Spleen (tissue), 11 donors: ENCODE results near the gene SYPL2. TPM values are rescaled to one million over a fixed set of nuclear protein-coding genes. Genes with fewer than 3 reads are reported as not detected.
A peak's percentile ranks its signal among the peaks of the same experiment; 100 is the strongest.

ENCODE experiments used
- DNase-seq: peaks from one replicate; pipeline ENCODE4 v3.0.0-alpha.2; 2020
- H3K27ac ChIP-seq, 8 donors: fragments of 200-600 bp; sonication (generic) in 7 of 8; 1 replicate in 4 of 8; 2 replicates in 4 of 8; pipeline versions ENCODE4 v1.5.0 to v1.8.0; 2016 to 2021; ENCODE audit warnings: inconsistent platforms in 4 of 8, mild to moderate bottlenecking in 4 of 8, moderate library complexity in 1 of 8
- H3K27me3 ChIP-seq, 7 donors: fragments of 200-600 bp; sonication (generic) in 6 of 7; replicated peaks in 1 of 7; 1 replicate in 4 of 7; 2 replicates in 3 of 7; pipeline versions ENCODE4 v1.5.0 to v1.8.0; 2016 to 2021; ENCODE audit warnings: inconsistent platforms in 3 of 7, mild to moderate bottlenecking in 1 of 7
- H3K36me3 ChIP-seq, 6 donors: fragments of 200-600 bp; sonication (generic) in 5 of 6; 1 replicate in 4 of 6; 2 replicates in 2 of 6; pipeline versions ENCODE4 v1.5.0 to v1.8.0; 2016 to 2021; ENCODE audit warnings: inconsistent platforms in 2 of 6
- H3K4me1 ChIP-seq, 6 donors: fragments of 200-600 bp; sonication (generic) in 5 of 6; 1 replicate in 3 of 6; 2 replicates in 3 of 6; pipeline versions ENCODE4 v1.5.0 to v1.8.0; 2016 to 2021; ENCODE audit warnings: inconsistent platforms in 3 of 6
- H3K4me3 ChIP-seq, 8 donors: fragments of 200-600 bp; sonication (generic) in 7 of 8; 1 replicate in 4 of 8; 2 replicates in 4 of 8; pipeline versions ENCODE4 v1.5.0 to v1.8.0; 2016 to 2021; ENCODE audit warnings: inconsistent platforms in 4 of 8, mild to moderate bottlenecking in 4 of 8, moderate library complexity in 2 of 8
- H3K9me3 ChIP-seq, 8 donors: fragments of 200-600 bp; sonication (generic) in 7 of 8; 1 replicate in 4 of 8; 2 replicates in 4 of 8; pipeline versions ENCODE4 v1.5.0 to v1.8.0; 2016 to 2021; ENCODE audit warnings: inconsistent platforms in 4 of 8
- POLR2A ChIP-seq, 3 donors: fragments of 450-650 bp; IDR thresholded peaks; one replicate each; pipeline ENCODE4 v1.5.1; 2017; ENCODE audit warnings: antibody characterized with exemption in 3 of 3, mild to moderate bottlenecking in 1 of 3
- POLR2AphosphoS5 ChIP-seq, 3 donors: sonication (generic); formaldehyde crosslinking; IDR thresholded peaks; one replicate each; pipeline ENCODE4 v1.5.1; 2017; ENCODE audit warnings: antibody characterized with exemption in 3 of 3
- WGBS, 5 donors: extraction: QIAGEN DNeasy Blood & Tissue Kit in 3 of 5; methylation state at CpG; one replicate each; pipeline versions ENCODE4 v1.1.5 to v1.1.7; 2013 to 2018; 5-methylcytosine and 5-hydroxymethylcytosine counted together
- intact Hi-C: fragments of 100-400 bp; cut with DNase I; formaldehyde crosslinking; loops from one replicate; pipeline ENCODE4 v1.15.0; 2023; ENCODE audit warnings: low total_unique reads
- polyA plus RNA-seq, 3 donors: library from polyadenylated mRNA; stranded (reverse); fragments of 200-250 nt; gene quantifications; one replicate each; pipeline ENCODE4 v1.2.1, GENCODE V29; 2013
- total RNA-seq, 7 donors: library from RNA; depleted of rRNA in 3 of 7; stranded (reverse); fragments of >200 nt in 3 of 7; fragmentation: NEBNext Ultra II Directional in 4 of 7; extraction: Animal tissue kit (Norgen Biotek cat#: 25700) in 4 of 7; gene quantifications; one replicate each; pipeline versions ENCODE4 v1.1.0 to v1.2.1, GENCODE V29; 2016 to 2021
- TF ChIP-seq, protein P1 (sequence below), 11 experiments: fragments of 200-600 bp in 7 of 11; fragments of 450-650 bp in 4 of 11; sonication (generic) in 4 of 11; IDR thresholded peaks in 8 of 11; conservative IDR thresholded peaks in 3 of 11; 1 replicate in 7 of 11; 2 replicates in 4 of 11; pipeline versions ENCODE4 v1.4.0 to v1.8.0; 2016 to 2021; ENCODE audit warnings: antibody characterized with exemption in 11 of 11, inconsistent platforms in 4 of 11, mild to moderate bottlenecking in 1 of 11
- donor health status: healthy with polysubstance abuse.
- donor health status: DM: no; HTN: no; CAD: no; lungs with moderate emphysema.
- donor health status: DM: no; HTN: no; CAD: no.
- donor health status: Bipolar disorder and iron deficiency.
- donor health status: healthy.
- donor health status: DM: no; HTN: no; CAD: no.
- donor health status: DM: yes; HTN: yes; CAD: no.

The SYPL2 gene
- total and polyA plus RNA-seq, 10 donors: 0.26 to 2.5 (median 0.97) TPM

DNA sequence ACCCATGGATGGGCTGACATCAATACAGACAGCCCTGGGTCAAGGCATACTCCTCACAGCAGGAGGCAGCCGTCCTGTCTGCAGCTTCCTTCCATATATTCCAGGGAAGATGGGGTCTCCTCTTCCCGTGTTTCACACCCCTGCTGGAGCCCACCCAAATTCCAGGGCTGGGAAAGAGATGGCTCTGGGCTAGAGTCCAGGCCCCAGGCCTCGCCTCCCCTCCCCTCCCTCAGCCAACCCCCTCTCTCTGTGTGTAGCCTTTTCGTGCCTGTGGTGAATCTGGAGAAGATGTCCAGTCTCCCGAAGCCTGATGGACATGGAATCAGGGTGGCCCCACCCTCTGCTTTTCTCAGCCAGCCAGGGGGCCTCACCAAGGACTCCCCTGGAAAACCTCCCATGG is 20.9 kb downstream of the SYPL2 start:
- intact Hi-C loops: no loop called here
- Histone ChIP-seq H3K4me3 (no peak overlapping the region), H3K27me3 (no peaks in the 10 kb centered on the region), H3K36me3 (peaks cover 0 to 51% (median 0%) of the 10 kb centered on the region in 6 donors), H3K9me3 (no peaks in the 10 kb centered on the region), H3K27ac (no peak overlapping the region), H3K4me1 (peaks cover 9 to 83% (median 48%) of the 10 kb centered on the region in 6 donors)
- DNase-seq: no peak
- WGBS, 5 donors: 73 to 88% (median 83%) methylated on average over 5 of the region's 5 CpGs
- TF ChIP-seq POLR2A (IDR thresholded peaks at IDR 0.05) (no peak), POLR2AphosphoS5 (IDR thresholded peaks at IDR 0.05) (no peak)
- TF ChIP-seq, protein P1, sequence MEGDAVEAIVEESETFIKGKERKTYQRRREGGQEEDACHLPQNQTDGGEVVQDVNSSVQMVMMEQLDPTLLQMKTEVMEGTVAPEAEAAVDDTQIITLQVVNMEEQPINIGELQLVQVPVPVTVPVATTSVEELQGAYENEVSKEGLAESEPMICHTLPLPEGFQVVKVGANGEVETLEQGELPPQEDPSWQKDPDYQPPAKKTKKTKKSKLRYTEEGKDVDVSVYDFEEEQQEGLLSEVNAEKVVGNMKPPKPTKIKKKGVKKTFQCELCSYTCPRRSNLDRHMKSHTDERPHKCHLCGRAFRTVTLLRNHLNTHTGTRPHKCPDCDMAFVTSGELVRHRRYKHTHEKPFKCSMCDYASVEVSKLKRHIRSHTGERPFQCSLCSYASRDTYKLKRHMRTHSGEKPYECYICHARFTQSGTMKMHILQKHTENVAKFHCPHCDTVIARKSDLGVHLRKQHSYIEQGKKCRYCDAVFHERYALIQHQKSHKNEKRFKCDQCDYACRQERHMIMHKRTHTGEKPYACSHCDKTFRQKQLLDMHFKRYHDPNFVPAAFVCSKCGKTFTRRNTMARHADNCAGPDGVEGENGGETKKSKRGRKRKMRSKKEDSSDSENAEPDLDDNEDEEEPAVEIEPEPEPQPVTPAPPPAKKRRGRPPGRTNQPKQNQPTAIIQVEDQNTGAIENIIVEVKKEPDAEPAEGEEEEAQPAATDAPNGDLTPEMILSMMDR (IDR thresholded peaks at IDR 0.05 in 8 of 11, conservative IDR thresholded peaks at IDR 0.05 in 3 of 11): no peak

DNA sequence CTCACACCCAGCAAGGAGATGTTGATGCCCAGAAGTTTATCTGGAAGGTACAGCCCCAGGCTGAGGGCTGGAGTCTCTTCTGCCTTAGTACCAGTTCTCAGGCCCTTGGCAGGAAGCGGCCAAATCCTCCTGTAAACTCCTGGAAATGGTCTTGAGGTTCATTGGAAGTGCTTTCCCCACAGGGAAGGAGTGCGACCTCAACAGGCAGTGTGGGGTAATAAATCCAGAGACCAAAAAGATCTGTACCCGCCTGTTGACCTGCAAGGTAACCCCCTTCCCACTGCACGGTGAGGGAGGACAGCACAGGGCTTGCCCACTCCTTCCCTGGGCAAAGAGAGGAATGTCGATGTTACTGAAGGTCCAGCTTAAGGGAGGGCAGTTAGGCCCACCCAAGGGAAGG is 21.9 kb downstream of the SYPL2 start:
- DNase-seq: no peak
- no peaks in the 10 kb centered on the region for H3K27me3 ChIP-seq
- intact Hi-C loops: no loop called here
- no peak overlapping the region for H3K4me3 ChIP-seq
- no peak for TF ChIP-seq POLR2AphosphoS5 (IDR thresholded peaks at IDR 0.05)
- TF ChIP-seq, protein P1 (IDR thresholded peaks at IDR 0.05 in 8 of 11, conservative IDR thresholded peaks at IDR 0.05 in 3 of 11): no peak
- TF ChIP-seq POLR2A (IDR thresholded peaks at IDR 0.05): no peak
- WGBS, 5 donors: 73 to 86% (median 84%) methylated on average over 4 to 5 of the region's 5 CpGs
- peaks cover 0 to 51% (median 0%) of the 10 kb centered on the region in 6 donors for H3K36me3 ChIP-seq
- peak overlapping the region in 2 of 8 donors; percentile 37 to 51 for H3K27ac ChIP-seq
- peaks cover 9 to 83% (median 48%) of the 10 kb centered on the region in 6 donors for H3K4me1 ChIP-seq
- H3K9me3 ChIP-seq: no peaks in the 10 kb centered on the region

DNA sequence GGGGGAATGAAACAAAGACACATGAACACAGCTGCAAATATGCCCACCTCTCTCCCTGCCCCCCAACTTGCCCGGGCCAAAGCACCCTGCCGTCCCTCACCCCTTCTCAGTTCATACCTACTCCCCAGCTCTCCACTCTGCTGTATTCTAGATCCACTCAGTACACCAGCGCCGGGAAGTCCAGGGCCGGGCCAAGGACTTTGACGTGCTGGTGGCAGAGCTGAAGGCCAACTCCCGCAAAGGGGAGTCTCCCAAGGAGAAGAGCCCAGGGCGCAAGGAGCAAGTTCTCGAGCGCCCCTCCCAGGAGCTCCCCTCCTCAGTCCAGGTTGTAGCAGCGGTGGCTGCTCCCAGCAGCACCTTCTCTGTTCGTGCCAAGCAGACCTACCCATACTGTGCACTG is 22.4 kb downstream of the SYPL2 start:
- TF ChIP-seq POLR2AphosphoS5 (IDR thresholded peaks at IDR 0.05): no peak
- TF ChIP-seq, protein P1 (IDR thresholded peaks at IDR 0.05 in 8 of 11, conservative IDR thresholded peaks at IDR 0.05 in 3 of 11): no peak
- no peak for TF ChIP-seq POLR2A (IDR thresholded peaks at IDR 0.05)
- Histone ChIP-seq H3K4me1 (peaks cover 12 to 85% (median 51%) of the 10 kb centered on the region in 6 donors), H3K27me3 (no peaks in the 10 kb centered on the region), H3K4me3 (no peak overlapping the region), H3K36me3 (peaks cover 0 to 51% (median 0%) of the 10 kb centered on the region in 6 donors), H3K27ac (peak overlapping the region in 4 of 8 donors; percentile 26 to 51 (median 32)), H3K9me3 (no peaks in the 10 kb centered on the region)
- intact Hi-C loops: no loop called here
- 79 to 88% (median 83%) methylated on average over 11 to 12 of the region's 12 CpGs for WGBS, 5 donors
- DNase-seq: no peak

DNA sequence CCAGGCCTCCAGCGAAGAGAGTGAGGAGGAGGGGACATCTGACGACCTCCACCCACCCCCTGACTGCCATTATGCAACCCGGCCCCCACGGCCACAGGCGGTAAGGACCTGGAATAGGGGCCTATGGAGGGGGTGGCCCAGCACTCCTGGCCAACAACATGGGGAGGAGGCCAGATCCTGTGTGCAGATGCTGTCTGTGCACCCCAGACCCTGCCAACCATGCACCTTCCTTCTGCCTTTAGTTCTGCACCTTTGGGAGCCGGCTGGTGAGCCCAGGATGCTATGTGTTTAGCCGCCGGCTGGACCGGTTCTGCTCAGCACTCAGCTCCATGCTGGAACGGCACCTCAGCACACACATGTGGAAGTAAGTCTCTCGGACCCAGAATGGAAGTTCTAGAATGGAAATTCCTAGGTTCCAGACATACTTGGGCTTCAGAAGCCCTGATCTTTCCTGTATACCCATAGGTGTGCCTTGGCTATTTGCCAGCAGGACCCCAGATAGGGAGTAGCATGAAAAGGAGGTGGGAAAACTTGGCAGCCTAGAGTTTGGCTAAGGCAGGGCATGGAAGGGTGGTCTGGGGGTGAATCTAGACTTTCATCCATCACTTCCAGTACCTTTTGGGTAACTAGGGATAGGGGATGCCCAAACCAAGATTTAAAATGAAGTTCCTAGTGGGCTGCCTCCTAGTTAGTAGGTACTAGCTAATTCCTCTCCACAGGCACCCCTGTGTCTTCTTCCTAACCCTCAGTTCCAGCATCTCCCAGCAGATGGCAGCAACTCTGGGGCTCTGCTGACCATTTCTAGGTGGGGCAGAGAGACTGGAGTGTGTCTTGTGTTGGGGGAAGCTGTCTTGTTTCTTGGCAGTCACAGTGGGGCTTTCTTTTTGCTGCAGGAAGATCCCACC is 23.9 kb downstream of the SYPL2 start:
- TF ChIP-seq POLR2AphosphoS5 (IDR thresholded peaks at IDR 0.05) (no peak), POLR2A (IDR thresholded peaks at IDR 0.05) (no peak)
- TF ChIP-seq, protein P1 (IDR thresholded peaks at IDR 0.05 in 8 of 11, conservative IDR thresholded peaks at IDR 0.05 in 3 of 11): peak; percentile 64 to 92 (median 84)
- intact Hi-C loops: loop anchor here (2.0 kb wide), 1 partner anchor 43 kb away; no protein-coding TSS in a partner anchor
- Histone ChIP-seq H3K36me3 (peaks cover 0 to 51% (median 0%) of the 10 kb centered on the region in 6 donors), H3K27me3 (no peaks in the 10 kb centered on the region), H3K9me3 (no peaks in the 10 kb centered on the region), H3K4me1 (peaks cover 14 to 84% (median 50%) of the 10 kb centered on the region in 6 donors), H3K4me3 (no peak overlapping the region), H3K27ac (peak overlapping the region in 6 of 8 donors; percentile 14 to 64 (median 50))
- DNase-seq: peak; percentile 84
- 85 to 97% (median 91%) methylated on average over 3 to 11 of the region's 11 CpGs for WGBS, 5 donors
